Neuronal stem cell (in vitro differentiated cells): ENCODE results near the gene PSMD1.
"Not testable (repeated sequence)": the region's sequence is repeated elsewhere in the genome, so short reads cannot be mapped to it uniquely, and the experiment has no call there.

Experiments used
- DNase-seq: peaks from one replicate; pipeline ENCODE4 v3.0.0-alpha.2; 2013; ENCODE audit warnings: low spot score
- H2AFZ ChIP-seq: one replicate; pipeline ENCODE4 v1.6.1; 2013; ENCODE audit warnings: mild to moderate bottlenecking, low read length, inconsistent platforms
- H2AK5ac ChIP-seq: 2 replicates; pipeline ENCODE4 v1.6.1; 2013; ENCODE audit warnings: low read depth, mild to moderate bottlenecking, inconsistent platforms, low read length, moderate library complexity, mixed read lengths
- H2BK120ac ChIP-seq: 2 replicates; pipeline ENCODE4 v1.6.1; 2013; ENCODE audit warnings: low read depth, mild to moderate bottlenecking, inconsistent platforms, low read length, moderate library complexity, mixed read lengths
- H2BK12ac ChIP-seq: one replicate; pipeline ENCODE4 v1.6.1; 2013; ENCODE audit warnings: low read length, inconsistent platforms
- H2BK15ac ChIP-seq: 2 replicates; pipeline ENCODE4 v1.6.1; 2013; ENCODE audit warnings: mild to moderate bottlenecking, low read length, inconsistent platforms, mixed read lengths
- H2BK5ac ChIP-seq: one replicate; pipeline ENCODE4 v1.6.1; 2013; ENCODE audit warnings: inconsistent platforms, mild to moderate bottlenecking, low read length, moderate library complexity
- H3K14ac ChIP-seq: one replicate; pipeline ENCODE4 v1.6.1; 2013; ENCODE audit warnings: low read length, inconsistent platforms
- H3K18ac ChIP-seq: 2 replicates; pipeline ENCODE4 v1.6.1; 2013; ENCODE audit warnings: low read length, inconsistent platforms
- H3K23ac ChIP-seq: 2 replicates; pipeline ENCODE4 v1.6.1; 2013; ENCODE audit warnings: low read depth, mild to moderate bottlenecking, mixed read lengths, low read length, inconsistent platforms; ENCODE audit not compliant: poor library complexity
- H3K27ac ChIP-seq: replicated peaks from 3 replicates; pipeline ENCODE4 v1.5.1; 2013; ENCODE audit warnings: low read length, inconsistent platforms
- H3K27me3 ChIP-seq, 3 experiments: 2 replicates each; pipeline ENCODE4 v1.6.1; 2013; ENCODE audit warnings: low read length in 3 of 3, mild to moderate bottlenecking in 2 of 3, inconsistent platforms in 1 of 3, low read depth in 1 of 3, mixed read lengths in 1 of 3, moderate library complexity in 1 of 3; ENCODE audit not compliant: control insufficient read depth in 3 of 3, insufficient read depth in 3 of 3
- H3K36me3 ChIP-seq, 2 donors: replicated peaks in 1 of 2; 2 replicates each; pipeline ENCODE4 v1.6.1; 2013; ENCODE audit warnings: low read length in 2 of 2; ENCODE audit not compliant: control insufficient read depth in 2 of 2, insufficient read depth in 2 of 2
- H3K4ac ChIP-seq: 2 replicates; pipeline ENCODE4 v1.6.1; 2013; ENCODE audit warnings: inconsistent platforms, mild to moderate bottlenecking, low read length, moderate library complexity
- H3K4me1 ChIP-seq, 2 donors: 1 replicate in 1 of 2; 2 replicates in 1 of 2; pipeline ENCODE4 v1.6.1; 2013; ENCODE audit warnings: low read length in 2 of 2, low read depth in 1 of 2; ENCODE audit not compliant: control insufficient read depth in 2 of 2, insufficient read depth in 1 of 2
- H3K4me2 ChIP-seq: one replicate; pipeline ENCODE4 v1.6.1; 2013; ENCODE audit warnings: mild to moderate bottlenecking, low read length, inconsistent platforms; ENCODE audit not compliant: insufficient read depth, poor library complexity, severe bottlenecking
- H3K4me3 ChIP-seq, 2 donors: 2 replicates each; pipeline ENCODE4 v1.5.1; 2013; ENCODE audit warnings: low read length in 2 of 2, mild to moderate bottlenecking in 2 of 2, inconsistent platforms in 1 of 2, moderate library complexity in 1 of 2
- H3K79me1 ChIP-seq: one replicate; pipeline ENCODE4 v1.6.1; 2013; ENCODE audit warnings: low read depth, mild to moderate bottlenecking, inconsistent platforms, low read length, moderate library complexity
- H3K9ac ChIP-seq: one replicate; pipeline ENCODE4 v1.6.1; 2013; ENCODE audit warnings: mild to moderate bottlenecking, low read depth, low read length, inconsistent platforms; ENCODE audit not compliant: poor library complexity
- H3K9me3 ChIP-seq, 2 donors: replicated peaks in 1 of 2; 2 replicates each; pipeline versions ENCODE3 to v1.6.1; 2013; ENCODE audit warnings: low read length in 2 of 2, mild to moderate bottlenecking in 2 of 2, inconsistent platforms in 1 of 2, low read depth in 1 of 2, mixed read lengths in 1 of 2, moderate library complexity in 1 of 2; ENCODE audit not compliant: control insufficient read depth in 2 of 2, insufficient read depth in 1 of 2
- H4K8ac ChIP-seq: one replicate; pipeline ENCODE4 v1.6.1; 2013; ENCODE audit warnings: low read depth, mild to moderate bottlenecking, inconsistent platforms, low read length, moderate library complexity
- H4K91ac ChIP-seq: one replicate; pipeline ENCODE4 v1.6.1; 2013; ENCODE audit warnings: low read length, low read depth, mild to moderate bottlenecking, inconsistent platforms; ENCODE audit not compliant: poor library complexity
- WGBS, 2 donors: extraction: QIAGEN DNeasy Blood & Tissue Kit; methylation state at CpG; one replicate each; pipeline ENCODE4 v1.1.7; 2013; ENCODE audit warnings: missing lambda C conversion rate in 2 of 2, mixed read lengths in 1 of 2; ENCODE audit not compliant: insufficient read length in 2 of 2, insufficient replicate concordance in 1 of 2; ENCODE audit errors: extremely low coverage in 2 of 2; 5-methylcytosine and 5-hydroxymethylcytosine counted together

PSMD1 gene

DNA sequence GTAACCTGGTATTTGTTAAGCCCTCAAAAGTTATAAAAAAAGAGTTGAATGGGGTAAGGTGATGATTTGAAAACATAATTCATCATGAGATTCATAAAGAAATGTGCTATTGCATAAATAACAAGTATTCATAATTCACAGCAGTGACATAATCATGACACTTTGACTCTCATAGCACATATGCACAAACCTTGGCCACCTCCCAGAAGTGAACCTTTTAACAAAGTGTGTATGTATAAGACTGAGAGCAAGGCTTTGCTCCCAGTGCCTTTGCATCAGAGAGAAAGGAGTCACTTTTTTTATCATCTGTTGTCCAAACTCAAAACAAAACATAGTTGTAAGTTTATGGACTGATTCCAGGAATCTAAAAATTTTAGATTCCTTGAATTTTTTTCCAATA, 83.1 kb downstream of the PSMD1 start:
- no peak overlapping the region for H2BK5ac ChIP-seq
- no peak overlapping the region for H4K91ac ChIP-seq
- no peak overlapping the region for H3K23ac ChIP-seq
- H3K79me1 ChIP-seq, result no peaks in the 10 kb centered on the region
- H3K9me3 ChIP-seq, result no peaks in the 10 kb centered on the region
- H2AFZ ChIP-seq, result no peak overlapping the region
- no peak overlapping the region for H3K27ac ChIP-seq
- H2BK120ac ChIP-seq, result no peak overlapping the region
- H3K4me3 ChIP-seq, result no peak overlapping the region
- no peaks in the 10 kb centered on the region for H3K27me3 ChIP-seq
- H3K4ac ChIP-seq, result no peak overlapping the region
- no peak overlapping the region for H3K14ac ChIP-seq
- H3K36me3 ChIP-seq, result peaks cover 3 to 44% of the 10 kb centered on the region in 2 donors
- no peaks in the 10 kb centered on the region for H3K4me1 ChIP-seq
- no peak overlapping the region for H4K8ac ChIP-seq
- H2BK12ac ChIP-seq, result no peak overlapping the region
- H3K9ac ChIP-seq, result no peak overlapping the region
- DNase-seq, result no peak
- no peak overlapping the region for H2BK15ac ChIP-seq
- no peak overlapping the region for H3K4me2 ChIP-seq
- H2AK5ac ChIP-seq, result no peak overlapping the region
- no peak overlapping the region for H3K18ac ChIP-seq

- no CpG with 5 or more reads among the region's 8 CpGs for WGBS, 2 donors
Observed at GRCh38 chr2:231140808-231141207, 84.1 kb downstream of the PSMD1 start.

GRCh38 chr2:231144896-231145295, 88.2 kb downstream of the PSMD1 start:
- H3K23ac ChIP-seq, result no peak overlapping the region
- no peak overlapping the region for H3K18ac ChIP-seq
- H3K4me1 ChIP-seq, result no peaks in the 10 kb centered on the region
- H2AFZ ChIP-seq, result no peak overlapping the region
- H2AK5ac ChIP-seq, result no peak overlapping the region
- no peaks in the 10 kb centered on the region for H3K79me1 ChIP-seq
- no peak overlapping the region for H4K8ac ChIP-seq
- no peak for DNase-seq
- H3K27ac ChIP-seq, result no peak overlapping the region
- no CpG with 5 or more reads among the region's 6 CpGs for WGBS, 2 donors
- no peaks in the 10 kb centered on the region for H3K9me3 ChIP-seq
- H2BK12ac ChIP-seq, result no peak overlapping the region
- H3K14ac ChIP-seq, result no peak overlapping the region
- H3K27me3 ChIP-seq, result no peaks in the 10 kb centered on the region
- no peak overlapping the region for H3K4me3 ChIP-seq
- no peak overlapping the region for H3K4ac ChIP-seq
- H3K36me3 ChIP-seq, result peaks cover 9 to 64% of the 10 kb centered on the region in 2 donors
- H2BK120ac ChIP-seq, result no peak overlapping the region
- H3K9ac ChIP-seq, result no peak overlapping the region
- no peak overlapping the region for H4K91ac ChIP-seq
- H2BK5ac ChIP-seq, result no peak overlapping the region
- H2BK15ac ChIP-seq, result no peak overlapping the region
- H3K4me2 ChIP-seq, result no peak overlapping the region

More at GRCh38 chr2:231140808-231141207, 84.1 kb downstream of the PSMD1 start:
- not testable (repeated sequence) for H3K4me1 ChIP-seq, H4K8ac ChIP-seq, H2BK5ac ChIP-seq, H3K79me1 ChIP-seq, H3K27me3 ChIP-seq, H3K4me3 ChIP-seq, H3K9ac ChIP-seq, H3K4me2 ChIP-seq, H2BK120ac ChIP-seq, H2BK12ac ChIP-seq, H3K9me3 ChIP-seq, H2AK5ac ChIP-seq, DNase-seq, H3K27ac ChIP-seq, H3K14ac ChIP-seq, H3K23ac ChIP-seq, H3K4ac ChIP-seq, H3K18ac ChIP-seq, H2AFZ ChIP-seq, H4K91ac ChIP-seq, H2BK15ac ChIP-seq
- peaks cover 3 to 49% of the 10 kb centered on the region in 2 donors for H3K36me3 ChIP-seq

GRCh38 chr2:231146665-231147064, 90.0 kb downstream of the PSMD1 start:
- no peaks in the 10 kb centered on the region for H3K79me1 ChIP-seq
- no peak overlapping the region for H2BK15ac ChIP-seq
- no CpG with 5 or more reads among the region's 2 CpGs for WGBS, 2 donors
- no peak overlapping the region for H2AFZ ChIP-seq
- no peaks in the 10 kb centered on the region for H3K4me1 ChIP-seq
- H3K4ac ChIP-seq, result no peak overlapping the region
- no peak overlapping the region for H3K9ac ChIP-seq
- no peak overlapping the region for H4K8ac ChIP-seq
- no peak for DNase-seq
- H3K14ac ChIP-seq, result no peak overlapping the region
- no peak overlapping the region for H2BK5ac ChIP-seq
- H3K23ac ChIP-seq, result no peak overlapping the region
- peaks cover 9 to 71% of the 10 kb centered on the region in 2 donors for H3K36me3 ChIP-seq
- H3K4me2 ChIP-seq, result no peak overlapping the region
- no peak overlapping the region for H4K91ac ChIP-seq
- no peak overlapping the region for H2BK12ac ChIP-seq
- no peaks in the 10 kb centered on the region for H3K27me3 ChIP-seq
- H3K18ac ChIP-seq, result no peak overlapping the region
- H3K9me3 ChIP-seq, result no peaks in the 10 kb centered on the region
- H2BK120ac ChIP-seq, result no peak overlapping the region
- H3K4me3 ChIP-seq, result no peak overlapping the region
- no peak overlapping the region for H2AK5ac ChIP-seq
- H3K27ac ChIP-seq, result no peak overlapping the region
